ENCODE measurements around the gene LRRC40.

- TF ChIP-seq POLR2A (IDR thresholded peaks at IDR 0.05; ENCODE audit: low read length): peak; percentile 96
- no peak for TF ChIP-seq GATA1 (IDR thresholded peaks at IDR 0.05; ENCODE audit: low read depth, low read length)
Measured at GRCh38 chr1:70205434-70206118, at the start of gene LRRC40.

All from erythroblast (primary cell).